Glutamatergic neuron (in vitro differentiated cells): ENCODE data around the gene CBFA2T3. TPM values are rescaled to one million over a fixed set of nuclear protein-coding genes. Genes with fewer than 3 reads are reported as not detected.

Source experiments
- DNase-seq: peaks from one replicate; pipeline ENCODE4 v3.0.0; 2022
- H3K27ac Mint-ChIP-seq: one replicate; pipeline ENCODE4 v1.8.0; 2020; ENCODE audit warnings: mild to moderate bottlenecking, mixed read lengths, inconsistent platforms; ENCODE audit not compliant: unreplicated experiment
- H3K27me3 Mint-ChIP-seq: one replicate; pipeline ENCODE4 v1.8.0; 2020; ENCODE audit warnings: mild to moderate bottlenecking, moderate library complexity, mixed read lengths, inconsistent platforms; ENCODE audit not compliant: unreplicated experiment
- H3K36me3 Mint-ChIP-seq: one replicate; pipeline ENCODE4 v1.8.0; 2020; ENCODE audit warnings: mild to moderate bottlenecking, mixed read lengths, inconsistent platforms; ENCODE audit not compliant: unreplicated experiment
- H3K4me1 Mint-ChIP-seq: one replicate; pipeline ENCODE4 v1.8.0; 2020; ENCODE audit warnings: mild to moderate bottlenecking, low read depth, mixed read lengths, inconsistent platforms; ENCODE audit not compliant: unreplicated experiment
- H3K4me3 Mint-ChIP-seq: one replicate; pipeline ENCODE4 v1.8.0; 2020; ENCODE audit warnings: mild to moderate bottlenecking, mixed read lengths, inconsistent platforms; ENCODE audit not compliant: unreplicated experiment
- H3K9me3 Mint-ChIP-seq: one replicate; pipeline ENCODE4 v1.8.0; 2020; ENCODE audit warnings: mild to moderate bottlenecking, moderate library complexity, mixed read lengths, inconsistent platforms; ENCODE audit not compliant: unreplicated experiment
- total RNA-seq: library from RNA; stranded (reverse); fragmentation: NEBNext Ultra II Directional; extraction: Animal tissue kit (Norgen Biotek cat#: 25700); gene quantifications from one replicate; pipeline ENCODE4 v1.2.1, GENCODE V29; 2021; ENCODE audit not compliant: unreplicated experiment
- TF ChIP-seq, protein P1 (sequence below): fragments of 200-600 bp; sonication (generic); IDR thresholded peaks from one replicate; pipeline ENCODE4 v1.5.0; 2021; ENCODE audit not compliant: partially characterized antibody, unreplicated experiment

Gene CBFA2T3
- total RNA-seq, 1 donor from 2014 or later: 126 TPM

DNA sequence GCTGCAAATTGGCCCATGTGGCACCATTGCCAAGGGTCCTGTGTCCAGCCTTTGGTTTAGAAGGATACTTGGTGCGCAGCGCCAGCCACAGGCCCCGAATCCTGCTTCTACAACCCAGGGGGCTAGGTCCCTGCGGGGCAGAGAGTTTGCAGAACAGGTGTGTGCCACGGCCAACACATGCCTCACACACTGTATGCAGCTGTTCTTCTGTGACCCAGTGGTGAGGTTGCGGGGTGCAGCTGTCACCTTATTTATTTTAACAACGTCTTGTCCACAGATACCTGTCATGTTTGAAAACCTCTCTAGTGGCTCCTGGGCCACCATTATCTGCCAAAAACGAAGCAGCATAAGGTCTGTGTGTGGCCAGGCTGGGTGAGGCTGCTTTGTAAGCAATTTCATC lies 11.6 kb downstream of the CBFA2T3 start:
- H3K27ac Mint-ChIP-seq: no peak overlapping the region
- H3K36me3 Mint-ChIP-seq: no peaks in the 10 kb centered on the region
- peaks cover 3% of the 10 kb centered on the region for H3K27me3 Mint-ChIP-seq
- H3K4me1 Mint-ChIP-seq: peaks cover 4% of the 10 kb centered on the region
- peaks cover 10% of the 10 kb centered on the region for H3K9me3 Mint-ChIP-seq
- DNase-seq: no peak
- H3K4me3 Mint-ChIP-seq: no peak overlapping the region
- TF ChIP-seq, protein P1, sequence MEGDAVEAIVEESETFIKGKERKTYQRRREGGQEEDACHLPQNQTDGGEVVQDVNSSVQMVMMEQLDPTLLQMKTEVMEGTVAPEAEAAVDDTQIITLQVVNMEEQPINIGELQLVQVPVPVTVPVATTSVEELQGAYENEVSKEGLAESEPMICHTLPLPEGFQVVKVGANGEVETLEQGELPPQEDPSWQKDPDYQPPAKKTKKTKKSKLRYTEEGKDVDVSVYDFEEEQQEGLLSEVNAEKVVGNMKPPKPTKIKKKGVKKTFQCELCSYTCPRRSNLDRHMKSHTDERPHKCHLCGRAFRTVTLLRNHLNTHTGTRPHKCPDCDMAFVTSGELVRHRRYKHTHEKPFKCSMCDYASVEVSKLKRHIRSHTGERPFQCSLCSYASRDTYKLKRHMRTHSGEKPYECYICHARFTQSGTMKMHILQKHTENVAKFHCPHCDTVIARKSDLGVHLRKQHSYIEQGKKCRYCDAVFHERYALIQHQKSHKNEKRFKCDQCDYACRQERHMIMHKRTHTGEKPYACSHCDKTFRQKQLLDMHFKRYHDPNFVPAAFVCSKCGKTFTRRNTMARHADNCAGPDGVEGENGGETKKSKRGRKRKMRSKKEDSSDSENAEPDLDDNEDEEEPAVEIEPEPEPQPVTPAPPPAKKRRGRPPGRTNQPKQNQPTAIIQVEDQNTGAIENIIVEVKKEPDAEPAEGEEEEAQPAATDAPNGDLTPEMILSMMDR: no peak

DNA sequence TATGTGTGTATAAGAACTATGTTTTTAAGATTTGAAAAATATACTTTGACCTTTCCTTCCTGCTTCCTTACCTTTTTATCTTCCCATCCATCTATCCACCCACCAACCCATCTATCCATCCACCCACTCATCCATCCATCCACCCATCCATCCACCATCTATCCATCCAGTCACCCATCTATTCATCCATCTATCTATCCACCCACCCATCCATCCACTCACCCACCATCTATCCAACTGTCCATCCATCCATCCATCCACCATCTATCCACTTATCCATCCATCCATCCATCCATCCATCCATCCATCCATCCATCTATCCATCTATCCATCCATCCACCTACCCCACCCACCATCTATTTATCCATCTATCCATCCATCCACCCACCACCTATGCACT lies 12.4 kb downstream of the CBFA2T3 start:
- Mint-ChIP-seq H3K36me3 (no peaks in the 10 kb centered on the region), H3K4me3 (peak overlapping the region; percentile 6), H3K4me1 (peaks cover 3% of the 10 kb centered on the region), H3K27ac (peak overlapping the region; percentile 10), H3K27me3 (no peaks in the 10 kb centered on the region), H3K9me3 (peaks cover 10% of the 10 kb centered on the region)
- DNase-seq: no peak
- TF ChIP-seq, protein P1: no peak

DNA sequence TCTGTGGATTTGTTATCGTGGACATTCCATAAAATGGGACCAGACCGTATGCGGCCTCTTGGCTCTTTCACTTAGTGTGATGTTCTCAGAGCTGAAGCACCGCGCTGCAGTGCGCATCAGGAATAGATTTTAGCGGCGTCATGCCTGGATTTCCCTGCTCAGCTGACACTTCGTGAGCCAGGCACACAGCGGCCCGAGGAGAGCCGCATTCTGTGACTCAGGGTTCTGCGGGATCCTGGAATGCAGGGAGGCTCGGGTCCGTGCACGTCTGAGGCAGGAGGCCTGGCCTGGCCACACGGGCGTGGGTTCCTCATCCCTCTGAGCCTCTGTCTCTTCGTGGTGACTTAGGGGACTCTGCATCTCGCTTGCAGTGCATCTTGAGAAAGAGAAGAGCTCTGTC lies 13.4 kb downstream of the CBFA2T3 start:
- Mint-ChIP-seq H3K4me1 (peaks cover 3% of the 10 kb centered on the region), H3K27ac (no peak overlapping the region), H3K36me3 (no peaks in the 10 kb centered on the region), H3K9me3 (peaks cover 10% of the 10 kb centered on the region), H3K27me3 (no peaks in the 10 kb centered on the region), H3K4me3 (no peak overlapping the region)
- TF ChIP-seq, protein P1: no peak
- no peak for DNase-seq

DNA sequence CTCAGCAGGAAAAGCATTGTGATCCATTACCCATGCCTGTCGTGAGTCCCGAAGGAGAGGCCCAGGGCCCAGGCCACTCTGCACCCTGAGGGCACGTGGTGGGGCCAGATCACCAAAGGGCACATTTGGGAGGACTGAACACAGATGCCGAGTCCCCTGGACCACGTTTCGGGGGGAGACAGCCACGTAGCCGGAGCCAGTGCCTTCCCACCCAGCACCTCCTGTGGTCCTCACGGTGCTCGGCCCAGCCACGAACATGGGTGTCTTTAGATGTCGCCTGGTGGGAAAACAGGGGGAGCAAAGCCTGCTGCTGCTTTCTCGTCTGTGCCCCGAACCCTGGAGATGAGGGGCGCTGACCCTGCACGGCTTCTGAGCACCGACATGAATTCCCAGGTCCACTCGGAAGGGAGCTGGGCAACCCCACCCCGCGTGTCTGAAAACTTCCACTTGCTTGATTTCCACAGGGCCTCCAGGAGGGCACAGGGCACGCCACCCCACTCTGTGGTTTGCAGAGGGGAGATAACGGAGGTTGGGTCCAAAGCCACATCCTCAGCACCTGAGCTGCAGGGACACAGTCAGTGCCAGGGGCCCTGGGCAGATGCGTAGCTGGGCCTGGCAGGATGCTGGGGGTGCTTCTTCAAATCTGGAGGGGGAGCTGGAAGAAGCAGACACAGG lies 14.4 kb downstream of the CBFA2T3 start:
- H3K27ac Mint-ChIP-seq: no peak overlapping the region
- H3K9me3 Mint-ChIP-seq: peaks cover 10% of the 10 kb centered on the region
- H3K36me3 Mint-ChIP-seq: no peaks in the 10 kb centered on the region
- TF ChIP-seq, protein P1: no peak
- peaks cover 1% of the 10 kb centered on the region for H3K4me1 Mint-ChIP-seq
- DNase-seq: no peak
- peaks cover 3% of the 10 kb centered on the region for H3K27me3 Mint-ChIP-seq
- H3K4me3 Mint-ChIP-seq: no peak overlapping the region

DNA sequence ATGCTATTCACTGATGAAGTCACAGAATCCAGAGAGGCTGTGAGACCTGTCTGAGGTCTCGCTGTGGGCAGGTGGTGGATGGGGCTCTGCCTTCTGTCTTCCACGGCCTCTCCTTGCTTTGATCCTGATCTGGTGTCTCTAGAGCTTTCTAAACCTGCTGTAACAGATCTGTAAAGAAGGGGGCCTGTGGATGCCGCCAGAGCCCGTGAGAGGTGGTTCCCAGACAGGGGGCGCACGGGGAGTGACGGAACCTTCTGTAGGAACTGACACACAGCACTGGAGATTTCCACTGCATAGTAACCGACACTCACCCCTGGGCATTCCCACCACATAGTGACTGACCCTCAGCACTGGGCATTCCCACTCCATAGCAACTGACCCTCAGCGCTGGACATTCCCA lies 16.0 kb downstream of the CBFA2T3 start:
- Mint-ChIP-seq H3K4me1 (peaks cover 9% of the 10 kb centered on the region), H3K4me3 (no peak overlapping the region), H3K27me3 (peaks cover 8% of the 10 kb centered on the region), H3K9me3 (peaks cover 10% of the 10 kb centered on the region), H3K27ac (no peak overlapping the region), H3K36me3 (no peaks in the 10 kb centered on the region)
- TF ChIP-seq, protein P1: no peak
- DNase-seq: no peak
